ENCODE measurements around the gene DNMBP. TPM values are rescaled to one million over a fixed set of nuclear protein-coding genes. Genes with fewer than 3 reads are reported as not detected.
"Not testable (repeated sequence)": the region's sequence is repeated elsewhere in the genome, so short reads cannot be mapped to it uniquely, and the experiment has no call there.

DNMBP gene
- total and polyA plus RNA-seq, 2 of the 8 experiments (the other 6 are each of a cell fraction or from before 2014, with no cell fraction given) = 19.1 to 26.4 TPM

- not testable (repeated sequence) for H3K79me2 ChIP-seq (ENCODE audit: control insufficient read depth in 1 of 2, insufficient read depth in 2 of 2, low read length in 2 of 2); H3K56ac ChIP-seq (replicated peaks; ENCODE audit: insufficient read length, low read depth, low read length); H3K14ac ChIP-seq (ENCODE audit: insufficient read length); H2AK5ac ChIP-seq (ENCODE audit: low read depth, low read length); H4K91ac ChIP-seq (replicated peaks; ENCODE audit: insufficient read length, low read length); H3K4me1 ChIP-seq (replicated peaks in 1 of 4; ENCODE audit: control insufficient read depth in 3 of 4, insufficient read depth in 4 of 4, low read length in 3 of 4); FAIRE-seq; H3K27ac ChIP-seq (ENCODE audit: low read depth, low read length); H3K9ac ChIP-seq (replicated peaks in 1 of 4; ENCODE audit: extremely low read depth in 1 of 4, low read depth in 3 of 4, low read length in 3 of 4); H2BK5ac ChIP-seq (ENCODE audit: low read depth, low read length); H3K23me2 ChIP-seq (ENCODE audit: low read depth, low read length); H3K4ac ChIP-seq (replicated peaks; ENCODE audit: insufficient read length, low read depth, low read length); DNase-seq (ENCODE audit: low read depth in 1 of 2, low spot score in 2 of 2); H3K4me2 ChIP-seq (ENCODE audit: insufficient read depth in 1 of 2, low read depth in 2 of 2, low read length in 2 of 2); H2BK20ac ChIP-seq (ENCODE audit: low read length); H2BK120ac ChIP-seq (replicated peaks; ENCODE audit: low read depth, low read length); H4K20me1 ChIP-seq (replicated peaks in 1 of 2; ENCODE audit: control insufficient read depth in 1 of 2, insufficient read depth in 2 of 2, low read length in 2 of 2); H4K8ac ChIP-seq (ENCODE audit: extremely low read depth, insufficient read depth, low read length); H3K27me3 ChIP-seq (replicated peaks in 1 of 4; ENCODE audit: control insufficient read depth in 3 of 4, extremely low read depth in 1 of 4, insufficient read depth in 3 of 4, low read length in 3 of 4); H3K18ac ChIP-seq (ENCODE audit: extremely low read depth, low read length); H3K4me3 ChIP-seq (ENCODE audit: extremely low read depth in 1 of 4, insufficient read depth in 2 of 4, low read depth in 3 of 4, low read length in 4 of 4); H2AFZ ChIP-seq (ENCODE audit: low read length); H4K5ac ChIP-seq (ENCODE audit: insufficient read length, low read depth, low read length); H2BK12ac ChIP-seq (ENCODE audit: low read depth, low read length); H3K79me1 ChIP-seq (ENCODE audit: low read depth, low read length); H2BK15ac ChIP-seq (ENCODE audit: low read length); H3K23ac ChIP-seq (ENCODE audit: insufficient read length)
- H3K36me3 ChIP-seq (ENCODE audit: control insufficient read depth in 2 of 4, insufficient read depth in 4 of 4, low read length in 3 of 4) = peaks cover 0 to 18% (median 1%) of the 10 kb centered on the region in 4 experiments; a peak in 3 of 8 replicates
- WGBS, 2 experiments (ENCODE audit: extremely low coverage in 1 of 2, insufficient coverage in 1 of 2, insufficient read length in 1 of 2, insufficient replicate concordance in 2 of 2, low coverage in 1 of 2, low lambda C conversion rate in 2 of 2, missing lambda C conversion rate in 1 of 2) = 87% methylated on average over 3 of the region's 3 CpGs; no CpG with 5 or more reads in 1 of the 2 experiments
- ChIA-PET CTCF (ENCODE audit: partially characterized antibody) (interaction anchor here (1.0 to 1.3 kb wide), 3 partner anchors 10 to 53 kb away, joined by 3 to 4 read pairs (median 3); no protein-coding TSS in a partner anchor), POLR2A (ENCODE audit: partially characterized antibody) (interaction anchor here (0.9 kb wide), 1 partner anchor 40 kb away, joined by 3 read pairs; no protein-coding TSS in a partner anchor)
- peaks cover 8 to 13% of the 10 kb centered on the region in 2 experiments; a peak in 2 of 4 replicates for H3K9me3 ChIP-seq (ENCODE audit: insufficient read depth in 2 of 2, low read depth in 1 of 2, low read length in 1 of 2)
Measured at GRCh38 chr10:99953510-99953909, 56.2 kb downstream of the DNMBP start.

Data from H1 (cell line).